BE2C (cell line): ENCODE data around the gene ZBTB49.
A peak's percentile ranks its signal among the peaks of the same experiment; 100 is the strongest.

ENCODE experiments used
- DNase-seq: peaks from one replicate; pipeline ENCODE4 v3.0.0-alpha.2; 2020
- H3K27me3 ChIP-seq: fragments of 250-450 bp; sonication (Bioruptor Pico); 2 replicates; pipeline ENCODE4 v1.5.1; 2020; ENCODE audit warnings: mild to moderate bottlenecking
- H3K36me3 ChIP-seq: fragments of 250-450 bp; sonication (Bioruptor Pico); 2 replicates; pipeline ENCODE4 v1.5.1; 2020; ENCODE audit warnings: mild to moderate bottlenecking
- H3K4me1 ChIP-seq: fragments of 250-450 bp; sonication (Bioruptor Pico); 2 replicates; pipeline ENCODE4 v1.5.1; 2020
- H3K4me3 ChIP-seq: 2 replicates; pipeline ENCODE4 v1.5.1; 2011; ENCODE audit warnings: low read depth, low read length
- H3K9me3 ChIP-seq: fragments of 250-450 bp; sonication (Bioruptor Pico); 2 replicates; pipeline ENCODE4 v1.5.1; 2020
- CTCF ChIP-seq: IDR thresholded peaks from 2 replicates; pipeline ENCODE4 v1.5.1; 2012; ENCODE audit warnings: mild to moderate bottlenecking, low read depth, low read length

The ZBTB49 gene

GRCh38 chr4:4325321-4325720, 35.3 kb downstream of the ZBTB49 start:
- no peaks in the 10 kb centered on the region for H3K4me1 ChIP-seq
- 0 out of 2 replicates have a peak, but pooled peaks cover 3% of the 10 kb centered on the region for H3K36me3 ChIP-seq

DNA sequence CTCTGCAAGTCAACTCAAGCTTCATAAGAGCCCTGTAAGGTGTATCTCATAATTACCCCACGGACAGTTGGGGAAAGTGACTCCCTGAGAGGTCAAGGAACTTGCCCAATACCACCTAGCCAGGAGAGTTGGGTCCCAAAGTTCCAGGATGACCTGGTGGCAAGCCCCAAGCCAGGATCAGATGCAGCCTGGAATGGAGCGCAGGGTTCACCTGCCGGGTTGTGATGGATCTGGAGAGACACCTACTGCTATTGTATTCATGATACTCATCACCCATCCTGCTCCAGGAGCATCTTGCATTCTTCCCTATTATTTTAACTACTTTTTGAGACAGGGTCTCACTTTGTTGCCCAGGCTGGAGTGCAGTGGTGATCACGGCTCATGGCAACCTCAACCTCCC, 36.1 kb downstream of the ZBTB49 start:
- no peak for TF ChIP-seq CTCF
- no peak for DNase-seq
- Histone ChIP-seq H3K27me3 (no peaks in the 10 kb centered on the region), H3K4me1 (no peaks in the 10 kb centered on the region), H3K36me3 (no peaks in the 10 kb centered on the region), H3K4me3 (no peak overlapping the region), H3K9me3 (no peaks in the 10 kb centered on the region)

More at GRCh38 chr4:4325321-4325720, 35.3 kb downstream of the ZBTB49 start:
- no peaks in the 10 kb centered on the region for H3K27me3 ChIP-seq
- TF ChIP-seq CTCF: no peak
- no peak for DNase-seq
- no peaks in the 10 kb centered on the region for H3K9me3 ChIP-seq
- no peak overlapping the region for H3K4me3 ChIP-seq

DNA sequence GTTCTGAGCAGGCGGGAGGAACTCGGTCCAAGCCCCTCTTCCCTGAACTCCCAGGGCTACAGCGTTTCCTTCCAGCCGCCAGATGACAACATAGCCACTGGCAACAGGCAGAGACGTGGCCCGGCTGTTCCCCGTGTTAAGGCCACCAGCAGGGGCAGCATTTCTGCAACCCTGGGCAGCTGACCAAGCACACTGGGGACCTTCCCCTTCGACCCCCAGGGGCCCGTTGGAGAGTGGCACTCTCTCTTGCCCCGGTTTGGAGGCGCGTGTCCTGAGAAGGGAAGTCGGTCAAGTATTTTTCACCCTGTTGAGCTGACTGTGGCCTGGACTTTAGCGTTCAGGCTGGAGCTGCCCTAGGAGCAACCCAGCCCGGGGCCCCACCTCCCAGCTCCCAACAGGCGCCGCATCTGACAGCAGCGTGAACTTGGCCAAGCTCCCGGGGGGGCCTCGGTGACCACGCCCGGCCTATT, 37.6 kb downstream of the ZBTB49 start:
- no peaks in the 10 kb centered on the region for H3K27me3 ChIP-seq
- DNase-seq: peak; percentile 42
- no peaks in the 10 kb centered on the region for H3K36me3 ChIP-seq
- no peak overlapping the region for H3K4me3 ChIP-seq
- no peaks in the 10 kb centered on the region for H3K9me3 ChIP-seq
- H3K4me1 ChIP-seq: no peaks in the 10 kb centered on the region
- peak; percentile 61 for TF ChIP-seq CTCF

DNA sequence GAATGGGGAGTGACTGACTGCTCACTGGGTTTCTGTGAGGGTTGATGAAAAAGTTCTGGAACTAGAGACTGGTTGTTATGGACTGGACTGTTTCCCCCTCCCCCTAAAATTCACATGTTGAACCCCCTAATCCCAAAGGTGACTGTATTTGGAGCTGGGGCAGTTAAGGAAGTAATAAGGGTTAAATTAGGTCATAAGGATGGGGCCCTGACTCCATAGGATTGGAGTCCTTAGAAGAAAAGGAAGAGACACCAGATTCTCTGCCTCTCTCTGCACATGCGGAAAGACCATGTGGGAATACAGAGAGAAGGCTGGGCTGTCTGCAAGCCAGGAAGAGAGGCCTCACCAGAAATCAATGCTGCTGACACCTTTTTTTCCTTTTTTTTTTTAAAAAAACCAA, 38.2 kb downstream of the ZBTB49 start:
- Histone ChIP-seq H3K27me3 (no peaks in the 10 kb centered on the region), H3K4me3 (no peak overlapping the region), H3K4me1 (no peaks in the 10 kb centered on the region), H3K9me3 (no peaks in the 10 kb centered on the region), H3K36me3 (no peaks in the 10 kb centered on the region)
- DNase-seq: no peak
- no peak for TF ChIP-seq CTCF

DNA sequence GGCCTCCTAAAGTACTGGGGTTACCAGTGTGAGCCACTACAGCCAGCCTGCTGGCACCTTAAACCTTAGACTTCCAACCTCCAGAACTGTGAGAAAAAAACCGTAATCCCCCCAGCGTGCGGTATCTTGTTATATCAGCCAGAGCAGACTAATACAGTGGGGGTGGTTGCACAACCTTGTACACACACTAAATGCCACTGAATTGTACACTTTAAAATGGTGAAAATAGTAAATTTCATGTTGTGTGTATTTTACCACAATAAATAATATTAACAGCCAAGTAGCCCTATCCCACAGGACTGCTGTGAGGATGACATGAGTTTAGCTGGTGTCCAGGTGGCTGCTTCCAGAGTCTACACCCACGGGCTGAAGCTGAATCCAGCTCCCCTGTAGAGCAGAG, 38.8 kb downstream of the ZBTB49 start:
- no peak overlapping the region for H3K4me3 ChIP-seq
- no peaks in the 10 kb centered on the region for H3K36me3 ChIP-seq
- H3K9me3 ChIP-seq: no peaks in the 10 kb centered on the region
- no peaks in the 10 kb centered on the region for H3K4me1 ChIP-seq
- DNase-seq: no peak
- no peak for TF ChIP-seq CTCF
- no peaks in the 10 kb centered on the region for H3K27me3 ChIP-seq

GRCh38 chr4:4329496-4329895, 39.4 kb downstream of the ZBTB49 start:
- H3K4me1 ChIP-seq: no peaks in the 10 kb centered on the region
- no peak for TF ChIP-seq CTCF

More at GRCh38 chr4:4329496-4329895, 39.4 kb downstream of the ZBTB49 start:
- Histone ChIP-seq H3K9me3 (no peaks in the 10 kb centered on the region), H3K27me3 (no peaks in the 10 kb centered on the region), H3K36me3 (no peaks in the 10 kb centered on the region), H3K4me3 (no peak overlapping the region)
- DNase-seq: no peak
